GM12801 (cell line): Measurements from ENCODE around the gene BEST3.

ENCODE experiments used
- CTCF ChIP-seq: IDR thresholded peaks from one replicate; pipeline ENCODE4 v1.5.1; 2011; ENCODE audit warnings: control low read depth; ENCODE audit not compliant: insufficient read length; ENCODE audit errors: extremely low read depth

BEST3 gene

DNA sequence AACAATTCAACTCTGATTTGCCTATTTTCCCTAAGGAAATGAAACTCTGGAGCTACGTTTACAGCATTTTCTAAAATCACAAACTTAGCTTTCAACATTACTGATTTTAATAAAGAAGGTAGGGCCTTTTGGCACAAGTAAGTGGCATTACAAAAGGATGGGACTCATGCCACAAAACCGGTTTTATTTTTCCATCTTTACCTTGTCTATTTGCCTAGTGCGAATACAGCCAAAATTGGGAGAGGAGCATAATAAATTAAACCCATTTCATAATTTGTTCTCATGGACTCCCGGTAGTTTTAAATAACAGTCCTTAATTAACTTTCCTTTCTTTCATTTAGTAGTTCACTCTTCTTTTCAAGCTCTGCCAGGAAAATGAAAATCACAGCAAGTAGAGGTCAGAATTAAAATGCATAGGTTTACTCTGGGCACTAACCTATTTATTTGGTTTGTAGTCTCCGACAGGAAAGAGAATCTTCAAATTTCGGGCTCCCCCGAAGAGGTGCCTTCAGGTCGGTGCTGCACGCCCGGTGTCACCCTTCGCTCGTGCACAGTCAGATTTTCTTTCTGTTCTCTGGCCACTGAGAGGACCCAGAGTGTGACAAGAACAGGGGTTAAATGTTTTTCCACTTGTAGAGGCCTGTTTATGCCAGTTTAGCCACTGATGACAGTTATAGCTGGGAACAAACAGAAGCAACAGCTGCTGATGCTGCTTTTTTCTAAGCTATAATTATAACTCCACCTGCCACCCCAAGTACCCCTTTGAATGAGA is at the start of gene BEST3:
TSS of gene BEST3 (minus strand) at position 535 of the 772 bp plus-strand sequence. CDS start 1,505 bp downstream, outside the sequence.
- TF ChIP-seq CTCF: no peak

GRCh38 chr12:69744109-69744508 is 45.0 kb upstream of the BEST3 start:
- TF ChIP-seq CTCF: no peak

DNA sequence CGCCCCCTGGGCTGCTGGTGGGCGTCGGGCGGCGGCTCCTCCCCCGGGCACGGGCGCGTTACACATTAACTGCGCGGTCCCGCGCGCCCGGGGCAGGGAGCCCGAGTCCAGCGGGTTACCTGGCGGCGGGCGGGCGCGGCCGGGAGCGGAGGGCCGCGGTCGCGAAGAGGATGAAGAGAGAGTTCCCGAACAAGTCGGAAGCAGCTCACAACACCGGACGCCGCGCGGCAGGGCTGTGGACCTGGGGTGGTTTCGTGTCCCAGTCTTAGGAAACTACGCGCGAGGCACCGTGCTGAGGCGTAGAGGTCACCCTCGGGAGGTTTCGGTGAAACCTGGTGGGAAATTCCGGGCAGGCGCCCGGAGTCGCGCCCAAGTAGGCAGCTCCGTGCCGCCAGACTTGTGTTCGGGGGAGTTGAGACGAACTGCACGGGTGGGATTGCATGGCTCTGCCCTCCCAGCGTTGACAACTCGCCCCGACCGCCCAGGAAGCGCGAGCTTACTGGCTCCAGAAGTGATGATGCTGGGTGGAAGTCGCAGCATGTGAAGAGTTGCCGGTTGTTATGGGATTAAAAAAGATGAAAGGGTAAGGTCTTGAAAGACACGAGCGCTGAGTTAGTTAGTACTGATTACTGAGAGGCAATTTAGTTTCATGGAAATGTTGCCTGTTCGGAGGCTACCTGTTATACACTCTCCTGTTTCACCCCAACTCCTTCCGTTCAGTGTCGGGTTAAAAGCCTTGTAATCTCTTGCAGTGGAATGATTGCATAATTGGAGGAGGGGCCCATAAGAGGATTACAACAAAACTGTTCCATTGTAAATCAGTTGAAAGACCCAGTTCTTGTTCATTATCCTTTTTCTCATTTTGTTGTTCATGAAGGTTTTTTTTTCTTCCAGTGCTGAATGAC is 40.4 kb upstream of the BEST3 start:
- TF ChIP-seq CTCF: no peak

- no peak for TF ChIP-seq CTCF
Observed at GRCh38 chr12:69738351-69739286, 39.5 kb upstream of the BEST3 start, which contains the start of gene RAB3IP. Gene RAB3IP, plus strand, starts transcription at chr12:69738860. Its CDS starts 16,549 bp downstream, at chr12:69755409.

DNA sequence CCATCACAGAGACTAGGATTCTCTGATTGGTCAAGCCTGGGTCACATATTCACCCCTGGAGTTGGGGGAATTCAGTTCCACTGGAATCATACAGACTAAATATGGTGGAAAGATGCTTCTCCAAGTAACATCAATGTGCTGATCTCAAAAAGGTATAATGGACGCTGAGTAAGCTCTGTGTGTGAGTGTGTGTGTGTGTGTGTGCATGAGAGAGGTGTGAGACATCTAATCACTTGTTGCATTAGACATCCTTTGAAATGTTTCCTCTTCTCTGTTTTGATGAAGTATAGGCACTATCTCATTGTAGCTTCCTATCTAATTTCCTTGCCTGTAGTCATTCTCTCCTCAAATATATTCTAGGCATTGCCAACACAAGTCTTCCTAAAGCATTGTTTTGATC is 34.5 kb upstream of the BEST3 start:
- no peak for TF ChIP-seq CTCF

DNA sequence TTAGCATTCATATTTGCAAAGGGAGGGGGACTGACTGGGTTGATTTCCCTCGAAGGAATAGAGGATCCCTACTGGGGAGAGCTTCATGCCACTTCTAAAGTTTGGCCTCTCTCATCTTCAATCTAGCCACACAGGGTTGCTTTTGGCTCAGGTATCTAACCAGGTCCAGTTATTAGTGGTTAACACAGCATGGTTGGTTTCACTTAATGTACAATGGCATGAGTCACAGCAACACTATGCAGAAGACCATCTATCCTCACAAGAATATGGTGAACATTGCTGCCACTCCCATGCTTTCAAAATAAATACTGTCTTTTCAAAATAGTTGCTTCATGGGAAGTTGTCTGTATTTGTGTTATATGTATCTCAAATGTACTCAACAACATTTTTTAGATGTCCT is 33.0 kb upstream of the BEST3 start:
- TF ChIP-seq CTCF: no peak

- no peak for TF ChIP-seq CTCF
Observed at GRCh38 chr12:69726922-69727321, 27.8 kb upstream of the BEST3 start.
